Measurements from ENCODE around the gene ZNF44.
A peak's percentile ranks its signal among the peaks of the same experiment; 100 is the strongest.
"Not testable (repeated sequence)": the region's sequence is repeated elsewhere in the genome, so short reads cannot be mapped to it uniquely, and the experiment has no call there.

Gene ZNF44

GRCh38 chr19:12294249-12295158 is at the start of gene ZNF44:
ZNF44 (minus strand) TSS chr19:12294883; CDS start chr19:12294694, 189 bp downstream.
- peak; percentile 74 to 93 (median 89) for DNase-seq (ENCODE audit: low read depth in 3 of 3)

DNA sequence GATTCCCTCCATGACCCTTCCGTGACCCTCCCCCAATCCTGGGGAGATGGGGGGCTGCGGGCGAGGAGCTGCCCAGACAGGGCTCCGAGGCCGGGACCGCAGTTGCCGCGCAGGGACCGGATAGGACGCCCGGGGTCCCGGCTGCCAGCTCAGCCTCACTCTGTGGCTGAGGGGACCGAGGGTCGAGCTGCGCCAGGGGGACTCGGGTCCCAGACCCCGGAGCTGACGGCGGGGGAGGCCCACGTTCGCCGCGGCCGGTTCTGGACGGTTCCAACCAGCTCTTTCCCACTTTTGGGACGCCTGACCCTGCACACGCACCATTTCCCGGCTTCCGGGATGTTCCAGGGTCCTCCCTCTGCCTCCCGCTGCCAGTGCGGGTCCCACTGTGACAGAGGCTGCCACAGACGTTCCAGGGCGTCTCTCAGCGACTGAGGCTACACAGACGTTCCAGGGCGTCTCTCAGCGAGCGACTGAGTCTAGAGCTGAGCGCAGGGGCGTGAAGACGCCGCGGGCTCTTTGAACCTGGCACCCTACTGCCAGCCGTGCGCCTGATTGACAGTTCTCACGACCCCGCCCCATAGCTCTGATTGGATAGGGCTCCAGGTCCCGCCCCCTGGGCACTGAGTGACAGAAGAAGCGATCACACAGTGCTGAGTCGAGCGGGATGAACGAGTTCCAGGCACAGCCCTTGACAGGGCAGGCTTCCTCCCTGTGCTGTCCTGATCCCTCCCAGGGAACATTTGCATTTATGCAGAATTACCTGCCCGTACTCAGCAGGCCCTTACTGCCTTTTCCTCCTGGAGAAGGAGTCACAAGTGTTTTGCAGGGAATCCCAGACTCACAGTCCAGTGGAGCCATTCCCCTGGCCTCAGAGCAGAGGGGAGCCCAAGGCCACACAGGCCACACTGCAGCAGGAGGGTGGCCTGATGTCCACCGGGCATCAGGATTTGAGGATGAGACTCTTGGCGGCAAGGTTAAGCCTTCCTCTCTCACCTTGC is 38.8 kb upstream of the ZNF44 start, which contains the start of gene ZNF563:
Gene ZNF563 (minus strand): TSS at position 472 of the 998 bp plus-strand sequence. CDS start 151 bp downstream, at position 321.
- DNase-seq (ENCODE audit: low read depth in 3 of 3): peak; percentile 95 to 98 (median 96)

DNA sequence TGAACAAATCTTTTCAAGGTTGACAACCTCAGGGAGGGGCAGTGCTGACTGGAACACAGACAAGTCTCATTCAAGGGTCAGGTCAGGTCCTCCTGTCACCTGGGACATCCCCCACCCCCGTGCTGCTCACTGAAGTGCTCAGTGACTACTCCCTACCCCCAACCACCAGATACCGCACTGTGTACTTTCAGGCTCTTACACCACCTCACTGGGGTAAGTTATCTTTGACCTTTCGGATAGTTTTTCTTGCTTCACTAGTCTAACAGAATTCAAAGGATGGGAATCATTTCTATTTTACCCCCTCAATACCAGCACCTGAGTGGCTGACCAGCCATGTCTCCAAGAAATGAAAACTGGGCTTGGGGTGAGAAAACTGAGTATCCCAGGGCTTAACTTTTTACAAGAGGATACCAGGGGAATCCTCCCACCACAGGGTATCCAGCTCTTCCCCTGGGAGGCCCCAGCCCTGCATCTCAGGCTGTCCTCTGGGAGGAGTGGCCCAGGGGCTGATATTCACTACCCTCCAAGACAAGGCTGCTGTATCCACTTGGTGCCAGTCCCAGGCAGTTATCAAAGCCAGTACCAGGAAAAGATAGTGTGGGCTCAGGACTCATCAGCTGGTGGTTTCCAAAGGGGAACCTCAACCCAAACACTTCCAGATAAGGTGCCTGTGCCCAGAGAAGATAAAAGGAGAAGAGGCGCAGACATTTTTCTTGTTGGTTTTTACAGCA is 36.7 kb upstream of the ZNF44 start:
- peak; percentile 27 to 68 (median 61) for DNase-seq (ENCODE audit: low read depth in 3 of 3)

GRCh38 chr19:12330340-12330739 is 35.7 kb upstream of the ZNF44 start:
- DNase-seq (ENCODE audit: low read depth in 3 of 3): no peak

GRCh38 chr19:12325690-12326089 is 31.0 kb upstream of the ZNF44 start:
- no peak for DNase-seq (ENCODE audit: low read depth in 3 of 3)

GRCh38 chr19:12318782-12319413 is 24.2 kb upstream of the ZNF44 start:
- DNase-seq (ENCODE audit: low read depth in 3 of 3): no peak

DNA sequence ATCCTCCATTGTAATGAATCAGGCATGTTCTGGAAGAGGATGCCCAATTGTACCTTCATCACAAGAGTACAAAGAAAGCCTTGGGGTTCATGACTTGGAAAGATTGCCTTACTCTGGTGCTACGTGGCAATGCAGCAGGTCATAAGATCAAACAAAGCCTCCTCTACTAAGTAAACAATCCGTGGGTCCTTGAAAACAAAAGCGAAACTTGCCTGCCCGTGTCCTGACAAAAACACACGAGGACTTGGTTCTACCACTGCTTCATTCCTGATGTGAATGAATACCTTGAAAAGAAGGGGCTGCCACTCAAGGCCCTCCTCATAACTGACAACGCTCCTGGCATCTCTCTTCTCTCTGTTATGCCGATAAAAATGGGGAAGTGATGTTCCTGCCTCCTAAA is 19.9 kb upstream of the ZNF44 start:
- no peak for DNase-seq (ENCODE audit: low read depth in 3 of 3)

DNA sequence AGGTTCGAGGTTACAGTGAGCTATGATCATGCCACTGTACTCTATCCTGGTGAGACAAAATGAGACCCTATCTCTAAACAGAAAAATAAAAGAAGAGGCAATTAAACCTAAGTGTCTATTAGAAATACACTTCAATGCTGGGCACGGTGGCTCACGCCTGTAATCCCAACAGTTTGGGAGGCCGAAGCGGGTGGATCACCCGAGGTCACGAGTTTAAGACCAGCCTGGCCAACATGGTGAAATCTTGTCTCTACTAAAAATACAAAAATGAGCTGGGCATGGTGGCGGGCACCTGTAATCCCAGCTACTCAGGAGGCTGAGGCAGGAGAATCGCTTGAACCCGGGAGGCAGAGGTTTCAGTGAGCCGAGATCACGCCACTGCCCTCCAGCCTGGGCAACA is 14.2 kb upstream of the ZNF44 start:
- DNase-seq (ENCODE audit: low read depth in 3 of 3): not testable (repeated sequence)

GRCh38 chr19:12295191-12295590 is 508 bp upstream of the ZNF44 start:
- no peak for DNase-seq (ENCODE audit: low read depth in 3 of 3)

DNA sequence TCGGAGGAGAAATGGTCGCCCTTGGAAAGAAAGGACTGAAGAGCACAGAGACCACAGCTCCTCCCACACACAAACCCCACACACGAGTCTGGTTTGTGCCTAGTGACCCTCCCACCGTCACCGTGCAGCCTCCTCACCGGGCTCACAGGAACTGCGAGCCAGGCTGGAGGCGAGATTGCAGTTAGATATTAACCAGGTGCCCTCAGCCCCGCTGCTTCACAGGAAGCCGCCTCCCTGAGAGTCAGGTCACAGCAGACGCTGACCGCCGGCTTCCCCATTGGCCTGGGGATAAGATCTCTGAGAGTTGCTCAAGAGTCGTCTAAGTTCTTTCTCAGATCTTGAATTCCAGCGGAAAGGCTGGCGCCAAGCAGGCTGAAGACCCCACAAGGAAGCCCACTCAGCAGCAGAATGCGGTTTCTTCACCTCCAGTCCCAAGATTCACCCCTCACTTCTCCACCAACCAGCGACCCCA is 870 bp downstream of the ZNF44 start:
- peak; percentile 17 to 23 (median 21) for DNase-seq (ENCODE audit: low read depth in 3 of 3)

- DNase-seq (ENCODE audit: low read depth in 3 of 3): no peak
Measured at GRCh38 chr19:12289790-12290065, 5.0 kb downstream of the ZNF44 start.

GRCh38 chr19:12287958-12288500 is 6.7 kb downstream of the ZNF44 start:
- no peak for DNase-seq (ENCODE audit: low read depth in 3 of 3)

DNA sequence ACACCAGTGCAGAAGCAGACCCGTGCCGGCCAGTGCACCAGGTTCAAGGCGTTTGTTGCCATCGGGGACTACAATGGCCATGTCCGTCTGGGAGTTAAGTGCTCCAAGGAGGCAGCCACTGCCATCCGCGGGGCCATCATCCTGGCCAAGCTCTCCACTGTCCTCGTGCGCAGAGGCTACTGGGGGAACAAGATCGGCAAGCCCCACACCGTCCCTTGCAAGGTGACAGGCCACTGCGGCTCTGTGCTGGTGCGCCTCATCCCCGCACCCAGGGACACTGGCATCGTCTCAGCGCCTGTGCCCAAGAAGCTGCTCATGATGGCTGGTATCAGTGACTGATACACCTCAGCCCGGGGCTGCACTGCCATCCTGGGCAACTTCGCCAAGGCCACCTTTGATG is 10.1 kb downstream of the ZNF44 start:
- no peak for DNase-seq (ENCODE audit: low read depth in 3 of 3)

- no peak for DNase-seq (ENCODE audit: low read depth in 3 of 3)
Measured at GRCh38 chr19:12284226-12284625, 10.5 kb downstream of the ZNF44 start.

DNA sequence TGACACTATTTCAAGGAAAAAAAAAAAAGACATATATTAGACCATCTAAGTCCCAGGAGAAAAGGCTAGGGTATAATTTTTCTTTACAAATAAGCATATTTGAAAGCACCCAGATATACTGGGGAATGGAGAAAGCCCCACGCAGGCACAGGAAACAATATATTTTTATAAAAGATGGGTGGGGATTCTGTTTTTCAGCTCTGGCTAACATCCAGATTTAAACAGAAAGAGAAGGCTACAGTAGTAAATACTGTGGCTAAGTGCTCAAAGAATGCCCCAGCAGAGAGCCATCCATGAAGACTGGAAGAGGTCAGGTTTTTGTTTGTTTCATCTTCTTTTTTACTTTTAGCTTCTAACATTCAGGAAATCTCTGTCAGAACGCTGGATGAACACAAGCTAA is 16.0 kb downstream of the ZNF44 start:
- DNase-seq (ENCODE audit: low read depth in 3 of 3): no peak

DNA sequence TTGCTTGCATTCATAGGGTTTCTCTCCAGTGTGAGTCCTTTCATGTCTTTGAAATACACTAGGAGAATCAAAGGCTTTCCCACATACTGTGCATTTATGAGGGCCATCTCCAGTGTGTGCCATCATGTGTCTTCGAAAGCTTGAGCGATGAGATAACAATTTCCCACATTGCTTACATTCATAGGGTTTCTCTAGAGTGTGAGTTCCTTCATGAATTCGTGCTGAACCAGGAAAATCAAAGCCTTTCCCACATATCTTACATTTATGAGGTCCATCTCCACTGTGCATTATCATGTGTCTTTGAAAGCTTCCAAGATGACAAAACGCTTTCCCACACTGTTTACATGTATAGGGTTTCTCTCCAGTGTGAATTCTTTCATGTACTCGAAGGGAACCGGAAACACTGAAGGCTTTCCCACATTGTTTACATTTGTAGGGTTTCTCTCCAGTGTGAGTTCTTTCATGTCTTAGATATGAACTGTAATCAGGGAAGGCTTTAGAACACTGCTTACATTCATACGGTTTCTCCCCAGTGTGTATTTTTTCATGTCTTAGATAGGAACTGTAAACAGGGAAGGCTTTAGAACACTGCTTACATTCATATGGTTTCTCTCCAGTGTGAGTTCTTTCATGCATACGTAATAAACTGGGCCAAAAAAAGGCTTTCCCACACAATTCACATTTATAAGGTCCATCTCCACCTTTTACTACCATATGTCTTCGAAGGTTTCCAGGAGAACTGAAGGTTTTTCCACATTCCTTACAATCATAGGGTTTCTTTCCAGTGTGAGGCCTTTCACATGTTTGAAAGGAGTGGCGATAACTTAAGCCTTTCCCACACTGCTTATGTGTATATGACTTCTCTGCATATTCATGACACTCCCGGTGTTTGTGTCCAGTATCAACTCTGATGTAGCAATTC is 21.4 kb downstream of the ZNF44 start:
- DNase-seq (ENCODE audit: low read depth in 3 of 3): no peak

- no peak for DNase-seq (ENCODE audit: low read depth in 3 of 3)
Measured at GRCh38 chr19:12272386-12272785, 22.3 kb downstream of the ZNF44 start.

GRCh38 chr19:12270854-12271253 is 23.8 kb downstream of the ZNF44 start:
- no peak for DNase-seq (ENCODE audit: low read depth in 3 of 3)

GRCh38 chr19:12265921-12266704 is 28.6 kb downstream of the ZNF44 start:
- no peak for DNase-seq (ENCODE audit: low read depth in 3 of 3)

Measured in stimulated activated CD4-positive, alpha-beta T cell treated with anti-CD3 and anti-CD28 coated beads, TNF-alpha, amount 100 ng/mL, for 4 hours (primary cell).